ENCODE data around the gene KDM4B. TPM values are rescaled to one million over a fixed set of nuclear protein-coding genes. Genes with fewer than 3 reads are reported as not detected.

KDM4B gene
- total and polyA plus RNA-seq, 2 of the 8 experiments (the other 6 are each of a cell fraction or from before 2014, with no cell fraction given), result 12.0 to 31.9 TPM

GRCh38 chr19:5128936-5129389 is 160.1 kb downstream of the KDM4B start:
- H2AFZ ChIP-seq (ENCODE audit: low read length), result no peak overlapping the region
- peaks cover 5 to 54% (median 45%) of the 10 kb centered on the region in 4 experiments for H3K4me1 ChIP-seq (replicated peaks in 1 of 4; ENCODE audit: control insufficient read depth in 3 of 4, insufficient read depth in 4 of 4, low read length in 3 of 4)
- peak overlapping the region; percentile 81; the same call in 1 of the 2 replicates for H2BK15ac ChIP-seq (ENCODE audit: low read length)
- H3K27ac ChIP-seq (ENCODE audit: low read depth, low read length), result no peak overlapping the region
- H3K18ac ChIP-seq (ENCODE audit: extremely low read depth, low read length), result peak overlapping the region; percentile 48
- no peak overlapping the region for H4K8ac ChIP-seq (ENCODE audit: extremely low read depth, insufficient read depth, low read length)
- no peak overlapping the region for H3K23ac ChIP-seq (ENCODE audit: insufficient read length)
- no peak overlapping the region; the same call in 1 of the 2 replicates for H2BK5ac ChIP-seq (ENCODE audit: low read depth, low read length)
- H2BK20ac ChIP-seq (ENCODE audit: low read length), result no peak overlapping the region
- peaks cover 0 to 1% of the 10 kb centered on the region in 2 experiments for H4K20me1 ChIP-seq (replicated peaks in 1 of 2; ENCODE audit: control insufficient read depth in 1 of 2, insufficient read depth in 2 of 2, low read length in 2 of 2)
- no peak overlapping the region for H3K4me2 ChIP-seq (ENCODE audit: insufficient read depth in 1 of 2, low read depth in 2 of 2, low read length in 2 of 2)
- H3K36me3 ChIP-seq (ENCODE audit: control insufficient read depth in 2 of 4, insufficient read depth in 4 of 4, low read length in 3 of 4), result peaks cover under 1 to 3% (median 2%) of the 10 kb centered on the region in 4 experiments; a peak in 4 of 8 replicates
- no peaks in the 10 kb centered on the region for H3K27me3 ChIP-seq (replicated peaks in 1 of 4; ENCODE audit: control insufficient read depth in 3 of 4, extremely low read depth in 1 of 4, insufficient read depth in 3 of 4, low read length in 3 of 4)
- TF ChIP-seq SIX5 (IDR thresholded peaks at IDR 0.05; ENCODE audit: low read depth, low read length) (no peak), TEAD4 (IDR thresholded peaks at IDR 0.05; ENCODE audit: low read depth, low read length) (no peak), RBBP5 (IDR thresholded peaks at IDR 0.05; ENCODE audit: borderline replicate concordance, low read depth, low read length) (no peak), SIN3A (conservative IDR thresholded peaks at IDR 0.05 in 1 of 2, IDR thresholded peaks at IDR 0.05 in 1 of 2; ENCODE audit: low read depth in 1 of 2, low read length in 2 of 2) (no peak), E2F6 (IDR thresholded peaks at IDR 0.05) (no peak)
- H2BK120ac ChIP-seq (replicated peaks; ENCODE audit: low read depth, low read length), result no peak overlapping the region
- H3K4me3 ChIP-seq (ENCODE audit: extremely low read depth in 1 of 4, insufficient read depth in 2 of 4, low read depth in 3 of 4, low read length in 4 of 4), result no peak overlapping the region
- ChIA-PET POLR2A (ENCODE audit: partially characterized antibody) (no interaction called here), CTCF (ENCODE audit: partially characterized antibody) (interaction anchor here (0.6 to 1.8 kb wide), 8 partner anchors 8 to 319 kb away, joined by 3 to 10 read pairs (median 4); no protein-coding TSS in a partner anchor)
- no peak overlapping the region for H3K56ac ChIP-seq (replicated peaks; ENCODE audit: insufficient read length, low read depth, low read length)
- no peaks in the 10 kb centered on the region for H3K9me3 ChIP-seq (ENCODE audit: insufficient read depth in 2 of 2, low read depth in 1 of 2, low read length in 1 of 2)
- no peaks in the 10 kb centered on the region for H3K79me2 ChIP-seq (ENCODE audit: control insufficient read depth in 1 of 2, insufficient read depth in 2 of 2, low read length in 2 of 2)
- H4K91ac ChIP-seq (replicated peaks; ENCODE audit: insufficient read length, low read length), result no peak overlapping the region
- H4K5ac ChIP-seq (ENCODE audit: insufficient read length, low read depth, low read length), result no peak overlapping the region
- H3K4ac ChIP-seq (replicated peaks; ENCODE audit: insufficient read length, low read depth, low read length), result no peak overlapping the region
- 100% methylated on average over 1 of the region's 9 CpGs; no CpG with 5 or more reads in 1 of the 2 experiments for WGBS, 2 experiments (ENCODE audit: extremely low coverage in 1 of 2, insufficient coverage in 1 of 2, insufficient read length in 1 of 2, insufficient replicate concordance in 2 of 2, low coverage in 1 of 2, low lambda C conversion rate in 2 of 2, missing lambda C conversion rate in 1 of 2)
- no peak overlapping the region for H3K14ac ChIP-seq (ENCODE audit: insufficient read length)
- no peak overlapping the region for H3K9ac ChIP-seq (replicated peaks in 1 of 4; ENCODE audit: extremely low read depth in 1 of 4, low read depth in 3 of 4, low read length in 3 of 4)
- no peak overlapping the region for H2AK5ac ChIP-seq (ENCODE audit: low read depth, low read length)
- H2BK12ac ChIP-seq (ENCODE audit: low read depth, low read length), result peak overlapping the region; percentile 60; the same call in 1 of the 2 replicates
- H3K79me1 ChIP-seq (ENCODE audit: low read depth, low read length), result 0 out of 2 replicates have a peak, but pooled peaks cover 3% of the 10 kb centered on the region
- no peaks in the 10 kb centered on the region for H3K23me2 ChIP-seq (ENCODE audit: low read depth, low read length)
- FAIRE-seq (no peak), DNase-seq (ENCODE audit: low read depth in 1 of 2, low spot score in 2 of 2) (no peak)
